B cell (primary cell): ENCODE data around the gene DCLK1. TPM values are rescaled to one million over a fixed set of nuclear protein-coding genes. Genes with fewer than 3 reads are reported as not detected.

Experiments used
- ATAC-seq: fragments of 200-7000 bp; cut with Tn5 transposase; one replicate; pipeline ENCODE4 v1.10.0; 2021; ENCODE audit warnings: low read depth, mild to moderate bottlenecking, moderate number of reproducible peaks, moderate library complexity
- CTCF ChIA-PET: fragments of 350-600 bp; sonication (Branson Sonifier 250); formaldehyde crosslinking; loops from one replicate; lab custom pipeline; 2021; ENCODE audit warnings: antibody characterized with exemption, inconsistent platforms; lab: Charles Lee
- POLR2A ChIA-PET: fragments of 350-600 bp; sonication (Branson Sonifier 250); formaldehyde crosslinking; loops from one replicate; lab custom pipeline; 2021; ENCODE audit warnings: antibody characterized with exemption; lab: Charles Lee
- DNase-seq: peaks from one replicate; pipeline ENCODE4 v3.0.0; 2013
- H2AFZ ChIP-seq: 2 replicates; pipeline ENCODE4 v1.6.1; 2012; ENCODE audit warnings: mild to moderate bottlenecking, low read depth, low read length; ENCODE audit not compliant: insufficient read depth, poor library complexity, severe bottlenecking
- H3K27ac ChIP-seq, 2 donors: 1 replicate in 1 of 2; 2 replicates in 1 of 2; pipeline ENCODE4 v1.5.1; 2012 to 2013; ENCODE audit warnings: low read length in 2 of 2, mild to moderate bottlenecking in 2 of 2, moderate library complexity in 1 of 2
- H3K27me3 ChIP-seq, 4 experiments: fragments of 200-600 bp in 1 of 4; sonication (generic) in 1 of 4; replicated peaks in 1 of 4; 1 replicate in 2 of 4; 2 replicates in 2 of 4; pipeline versions ENCODE4 v1.6.1 to v1.7.0; 2013 to 2016; ENCODE audit warnings: low read length in 3 of 4, mild to moderate bottlenecking in 2 of 4, mixed read lengths in 1 of 4, moderate library complexity in 1 of 4; ENCODE audit not compliant: insufficient read depth in 4 of 4, control insufficient read depth in 3 of 4; ENCODE audit errors: control extremely low read depth in 1 of 4
- H3K36me3 ChIP-seq, 2 experiments: replicated peaks in 1 of 2; 1 replicate in 1 of 2; 2 replicates in 1 of 2; pipeline versions ENCODE4 v1.6.1 to v1.7.1; 2013; ENCODE audit warnings: low read length in 1 of 2; ENCODE audit not compliant: insufficient read depth in 2 of 2, control insufficient read depth in 1 of 2; ENCODE audit errors: control extremely low read depth in 1 of 2, extremely low read depth in 1 of 2
- H3K4me1 ChIP-seq, 2 donors: fragments of 200-600 bp in 1 of 2; sonication (generic) in 1 of 2; 1 replicate in 1 of 2; 2 replicates in 1 of 2; pipeline versions ENCODE4 v1.5.1 to v1.6.1; 2013 to 2017; ENCODE audit warnings: low read length in 2 of 2; ENCODE audit not compliant: control insufficient read depth in 2 of 2, insufficient read depth in 2 of 2
- H3K4me2 ChIP-seq: replicated peaks from 2 replicates; pipeline ENCODE3; 2012; ENCODE audit warnings: mild to moderate bottlenecking, low read depth, low read length; ENCODE audit not compliant: poor library complexity, severe bottlenecking
- H3K4me3 ChIP-seq, 5 experiments: fragments of 200-600 bp in 1 of 5; sonication (generic) in 1 of 5; 1 replicate in 3 of 5; 2 replicates in 2 of 5; pipeline versions ENCODE4 v1.5.1 to v1.7.0; 2011 to 2016; ENCODE audit warnings: low read length in 4 of 5, mild to moderate bottlenecking in 4 of 5, low read depth in 2 of 5, control low read depth in 1 of 5, moderate library complexity in 1 of 5; ENCODE audit not compliant: insufficient read depth in 1 of 5; ENCODE audit errors: control extremely low read depth in 1 of 5, extremely low read depth in 1 of 5
- H3K79me2 ChIP-seq: fragments of 200-600 bp; sonication (generic); one replicate; pipeline ENCODE4 v1.6.0; 2016; ENCODE audit warnings: low read length; ENCODE audit not compliant: control insufficient read depth, insufficient read depth
- H3K9ac ChIP-seq: fragments of 200-600 bp; sonication (generic); 2 replicates; pipeline ENCODE4 v1.6.1; 2017; ENCODE audit warnings: mild to moderate bottlenecking, low read length, moderate library complexity
- H3K9me3 ChIP-seq, 3 donors: one replicate each; pipeline versions ENCODE4 v1.6.1 to v1.7.1; 2013; ENCODE audit warnings: low read length in 2 of 3; ENCODE audit not compliant: control insufficient read depth in 2 of 3, insufficient read depth in 1 of 3; ENCODE audit errors: control extremely low read depth in 1 of 3
- H4K20me1 ChIP-seq: 2 replicates; pipeline ENCODE4 v1.6.0; 2012; ENCODE audit warnings: mild to moderate bottlenecking, low read length; ENCODE audit not compliant: insufficient read depth, control insufficient read depth, poor library complexity, severe bottlenecking
- H3K27ac Mint-ChIP-seq: one replicate; pipeline ENCODE4 v1.8.0; 2021; ENCODE audit warnings: mixed read lengths
- H3K27me3 Mint-ChIP-seq: one replicate; pipeline ENCODE4 v1.8.0; 2021; ENCODE audit warnings: mixed read lengths
- H3K4me1 Mint-ChIP-seq: one replicate; pipeline ENCODE4 v1.8.0; 2021; ENCODE audit warnings: mixed read lengths
- H3K4me3 Mint-ChIP-seq: one replicate; pipeline ENCODE4 v1.8.0; 2021; ENCODE audit warnings: mixed read lengths
- H3K9me3 Mint-ChIP-seq: one replicate; pipeline ENCODE4 v1.8.0; 2022; ENCODE audit warnings: mixed read lengths; ENCODE audit not compliant: insufficient read depth
- EZH2 ChIP-seq: IDR thresholded peaks from 2 replicates; pipeline ENCODE4 v1.6.1; 2012; ENCODE audit warnings: borderline replicate concordance, low read depth, mild to moderate bottlenecking, moderate library complexity, low read length; ENCODE audit not compliant: insufficient read depth, poor library complexity, severe bottlenecking
- WGBS: methylation state at CpG from one replicate; pipeline ENCODE4 v1.1.5; 2013; ENCODE audit warnings: missing lambda C conversion rate; ENCODE audit not compliant: insufficient coverage; 5-methylcytosine and 5-hydroxymethylcytosine counted together
- intact Hi-C: fragments of 100-400 bp; cut with micrococcal nuclease; formaldehyde crosslinking; loops from one replicate; pipeline ENCODE4 v1.10.0; 2022
- polyA plus RNA-seq: library from polyadenylated mRNA; depleted of rRNA; stranded (reverse); fragments of >200 nt; gene quantifications from 2 replicates; pipeline ENCODE4 v1.2.3, GENCODE V29; 2012
- total RNA-seq, 2 donors: library from RNA; stranded (reverse); fragments of 120-200 nt in 1 of 2; gene quantifications; 1 replicate in 1 of 2; 2 replicates in 1 of 2; pipeline versions ENCODE4 v1.2.3 to v1.2.4, GENCODE V29; 2013 to 2022
- TF ChIP-seq, protein P1 (sequence below): fragments of 200-600 bp; IDR thresholded peaks from one replicate; pipeline ENCODE4 v1.8.0; 2022; ENCODE audit warnings: antibody characterized with exemption, mild to moderate bottlenecking

The DCLK1 gene
- total and polyA plus RNA-seq, 2 donors (not counting 1 experiment from before 2014, with no cell fraction given) = not detected

DNA sequence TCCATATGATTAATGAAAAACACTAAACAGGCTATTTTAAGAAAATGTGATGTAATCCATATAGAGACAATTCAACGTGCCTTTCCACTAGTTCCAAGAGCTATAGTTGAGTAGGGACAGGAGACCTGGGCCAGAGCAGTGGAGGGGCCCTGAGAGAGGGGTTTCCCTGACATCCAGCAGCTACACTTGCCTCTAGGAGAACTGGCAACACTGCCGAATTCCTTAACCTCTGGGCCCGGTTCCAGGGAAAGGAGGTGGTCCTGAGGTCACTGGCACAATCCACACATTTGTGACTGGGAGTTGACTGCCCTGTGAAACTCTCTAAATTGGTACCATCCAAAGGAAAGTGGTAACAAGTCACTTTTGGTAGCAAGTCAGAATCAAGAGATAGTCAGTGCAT, 264.4 kb downstream of the DCLK1 start:
- WGBS = no CpG with 5 or more reads among the region's 3 CpGs
- H3K4me1 ChIP-seq = no peaks in the 10 kb centered on the region
- POLR2A ChIA-PET = no interaction called here
- H3K27ac ChIP-seq = no peak overlapping the region
- Mint-ChIP-seq H3K4me1 (no peaks in the 10 kb centered on the region), H3K27ac (no peak overlapping the region), H3K9me3 (peaks cover 4% of the 10 kb centered on the region), H3K27me3 (no peaks in the 10 kb centered on the region), H3K4me3 (no peak overlapping the region)
- H3K79me2 ChIP-seq = no peaks in the 10 kb centered on the region
- no peak overlapping the region for H3K4me2 ChIP-seq
- H3K9ac ChIP-seq = no peak overlapping the region
- H2AFZ ChIP-seq = no peak overlapping the region
- no peaks in the 10 kb centered on the region for H3K27me3 ChIP-seq
- DNase-seq = no peak
- H3K4me3 ChIP-seq = no peak overlapping the region
- CTCF ChIA-PET = no interaction called here
- intact Hi-C loops = no loop called here
- no peaks in the 10 kb centered on the region for H4K20me1 ChIP-seq
- no peaks in the 10 kb centered on the region for H3K36me3 ChIP-seq
- no peaks in the 10 kb centered on the region for H3K9me3 ChIP-seq
- ATAC-seq = no peak
- no peak for TF ChIP-seq EZH2
- TF ChIP-seq, protein P1, sequence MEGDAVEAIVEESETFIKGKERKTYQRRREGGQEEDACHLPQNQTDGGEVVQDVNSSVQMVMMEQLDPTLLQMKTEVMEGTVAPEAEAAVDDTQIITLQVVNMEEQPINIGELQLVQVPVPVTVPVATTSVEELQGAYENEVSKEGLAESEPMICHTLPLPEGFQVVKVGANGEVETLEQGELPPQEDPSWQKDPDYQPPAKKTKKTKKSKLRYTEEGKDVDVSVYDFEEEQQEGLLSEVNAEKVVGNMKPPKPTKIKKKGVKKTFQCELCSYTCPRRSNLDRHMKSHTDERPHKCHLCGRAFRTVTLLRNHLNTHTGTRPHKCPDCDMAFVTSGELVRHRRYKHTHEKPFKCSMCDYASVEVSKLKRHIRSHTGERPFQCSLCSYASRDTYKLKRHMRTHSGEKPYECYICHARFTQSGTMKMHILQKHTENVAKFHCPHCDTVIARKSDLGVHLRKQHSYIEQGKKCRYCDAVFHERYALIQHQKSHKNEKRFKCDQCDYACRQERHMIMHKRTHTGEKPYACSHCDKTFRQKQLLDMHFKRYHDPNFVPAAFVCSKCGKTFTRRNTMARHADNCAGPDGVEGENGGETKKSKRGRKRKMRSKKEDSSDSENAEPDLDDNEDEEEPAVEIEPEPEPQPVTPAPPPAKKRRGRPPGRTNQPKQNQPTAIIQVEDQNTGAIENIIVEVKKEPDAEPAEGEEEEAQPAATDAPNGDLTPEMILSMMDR = no peak

DNA sequence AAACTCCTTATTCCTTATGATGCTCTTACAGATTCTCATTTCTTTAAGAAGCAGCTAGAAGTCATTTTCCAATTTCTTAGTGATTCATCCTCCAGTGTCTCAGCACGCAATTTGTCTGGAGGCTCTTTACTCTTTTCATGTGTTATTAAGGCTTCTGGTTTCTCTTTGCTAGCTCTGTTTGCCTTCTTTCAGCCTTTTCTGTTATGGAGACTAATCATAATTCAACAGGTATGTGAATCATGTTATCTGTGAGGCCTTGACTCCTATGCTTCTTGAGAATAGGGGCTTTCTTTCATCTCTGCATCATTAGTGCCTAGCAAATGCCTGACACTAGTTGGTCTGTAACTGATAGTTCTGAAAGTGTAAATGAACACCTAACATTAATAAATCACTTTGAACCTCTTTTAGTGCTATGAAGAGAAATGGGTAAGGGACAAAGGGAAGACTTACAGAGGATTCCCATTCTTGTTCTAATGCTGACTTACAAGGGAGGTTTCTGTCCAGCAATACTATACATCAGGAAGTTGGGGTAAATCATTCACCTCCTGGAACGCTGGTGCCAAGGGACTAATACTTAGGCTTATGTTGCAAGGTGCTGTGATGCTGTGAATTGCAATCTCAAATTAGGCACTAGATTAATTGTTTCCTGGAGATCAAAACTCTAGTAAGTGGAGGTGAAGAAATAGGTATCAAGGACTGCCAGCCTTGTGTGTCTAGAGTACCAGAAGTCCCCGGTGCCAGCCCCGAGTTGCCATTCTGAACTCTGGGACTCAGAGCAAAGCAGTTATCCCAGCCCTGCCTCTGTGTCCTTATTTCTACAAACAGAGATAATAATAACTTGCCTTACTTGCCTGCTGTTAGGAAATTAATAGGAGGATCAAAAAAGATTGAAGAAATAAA, 265.6 kb downstream of the DCLK1 start:
- no peak overlapping the region for H3K4me3 ChIP-seq
- WGBS = no CpG with 5 or more reads among the region's 4 CpGs
- H3K27me3 ChIP-seq = no peaks in the 10 kb centered on the region
- no peak overlapping the region for H3K4me3 Mint-ChIP-seq
- no peak overlapping the region for H3K4me2 ChIP-seq
- ChIA-PET POLR2A (no interaction called here), CTCF (no interaction called here)
- peaks cover 4% of the 10 kb centered on the region for H3K9me3 Mint-ChIP-seq
- H3K79me2 ChIP-seq = no peaks in the 10 kb centered on the region
- intact Hi-C loops = no loop called here
- H3K27me3 Mint-ChIP-seq = no peaks in the 10 kb centered on the region
- H3K4me1 Mint-ChIP-seq = no peaks in the 10 kb centered on the region
- no peaks in the 10 kb centered on the region for H3K4me1 ChIP-seq
- TF ChIP-seq, protein P1 = no peak
- TF ChIP-seq EZH2 = no peak
- no peaks in the 10 kb centered on the region for H3K9me3 ChIP-seq
- H3K27ac Mint-ChIP-seq = no peak overlapping the region
- H3K27ac ChIP-seq = no peak overlapping the region
- DNase-seq = no peak
- ATAC-seq = no peak
- no peaks in the 10 kb centered on the region for H4K20me1 ChIP-seq
- no peaks in the 10 kb centered on the region for H3K36me3 ChIP-seq
- H2AFZ ChIP-seq = no peak overlapping the region
- H3K9ac ChIP-seq = no peak overlapping the region
